Measurements from ENCODE around the gene TAPT1.
"Not testable (repeated sequence)": the region's sequence is repeated elsewhere in the genome, so short reads cannot be mapped to it uniquely, and the experiment has no call there.

Gene TAPT1

DNA sequence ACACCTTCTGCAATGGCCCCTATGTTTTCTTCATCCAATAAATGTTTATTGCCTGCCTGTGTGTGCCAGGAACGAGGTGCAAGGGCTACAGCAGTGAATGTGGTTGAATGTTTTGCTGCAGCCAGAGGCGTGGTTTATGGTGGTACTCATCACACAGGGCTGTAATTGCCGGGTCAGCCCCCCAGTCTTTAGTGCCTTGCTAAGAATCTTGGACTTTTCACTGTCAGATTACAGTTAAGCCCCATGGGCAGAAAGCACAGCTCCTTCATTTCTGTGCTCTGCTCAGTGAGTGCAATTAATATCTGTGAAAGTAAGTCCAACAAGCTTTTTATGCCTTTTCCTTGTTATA lies 67.8 kb downstream of the TAPT1 start:
- Mint-ChIP-seq H3K4me3 (no peak overlapping the region), H3K27ac (no peak overlapping the region), H3K9me3 (no peaks in the 10 kb centered on the region), H3K36me3 (ENCODE audit: low read depth) (peaks cover 8% of the 10 kb centered on the region), H3K27me3 (no peaks in the 10 kb centered on the region), H3K4me1 (peaks cover 2% of the 10 kb centered on the region)
- ATAC-seq: no peak
- no peak for DNase-seq

DNA sequence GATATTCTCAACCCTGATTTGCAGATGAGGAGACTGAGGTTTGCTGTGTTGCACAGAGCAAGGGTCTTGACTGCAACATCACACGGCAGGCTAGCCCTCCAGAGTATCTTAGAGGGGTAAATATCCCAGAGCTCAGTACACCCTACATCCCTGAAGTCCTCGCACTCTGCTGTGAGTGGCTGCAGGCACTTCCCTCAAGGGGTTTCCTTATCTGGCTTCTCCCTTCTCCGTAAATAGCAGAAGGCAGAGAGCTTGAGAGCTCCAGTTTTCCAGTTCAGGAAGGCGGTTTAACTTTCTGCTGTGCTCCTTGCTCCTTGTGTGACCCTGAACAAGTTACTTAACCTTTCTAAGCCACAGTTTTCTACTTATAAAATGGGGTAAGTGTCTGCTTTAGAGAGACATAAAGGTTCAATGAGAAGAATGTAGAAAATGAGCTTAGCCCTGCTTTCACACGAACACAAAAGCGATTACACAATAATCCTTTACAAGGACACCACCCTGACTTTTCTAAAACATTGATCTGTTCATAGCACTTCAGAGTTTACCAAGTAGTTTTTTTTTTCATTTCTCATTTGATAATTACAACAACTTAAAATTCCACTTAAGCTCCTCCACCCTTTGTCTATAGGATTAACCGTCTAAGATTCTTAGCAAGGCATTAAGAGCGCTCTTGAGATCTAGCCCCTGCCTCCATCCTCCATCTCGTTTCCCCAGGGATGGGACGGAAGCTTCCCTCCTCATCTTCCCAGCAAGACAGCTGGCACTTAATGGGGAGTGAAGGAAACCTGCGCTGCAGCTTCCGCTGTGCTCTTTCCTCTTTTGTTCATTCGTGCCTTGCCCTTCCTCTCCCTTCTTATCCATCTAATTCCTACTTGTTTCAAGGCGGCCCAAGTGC lies 68.4 kb downstream of the TAPT1 start:
- Mint-ChIP-seq H3K9me3 (no peaks in the 10 kb centered on the region), H3K4me1 (peaks cover 2% of the 10 kb centered on the region), H3K27me3 (no peaks in the 10 kb centered on the region), H3K27ac (no peak overlapping the region), H3K36me3 (ENCODE audit: low read depth) (peaks cover 6% of the 10 kb centered on the region), H3K4me3 (no peak overlapping the region)
- DNase-seq: no peak
- no peak for ATAC-seq

DNA sequence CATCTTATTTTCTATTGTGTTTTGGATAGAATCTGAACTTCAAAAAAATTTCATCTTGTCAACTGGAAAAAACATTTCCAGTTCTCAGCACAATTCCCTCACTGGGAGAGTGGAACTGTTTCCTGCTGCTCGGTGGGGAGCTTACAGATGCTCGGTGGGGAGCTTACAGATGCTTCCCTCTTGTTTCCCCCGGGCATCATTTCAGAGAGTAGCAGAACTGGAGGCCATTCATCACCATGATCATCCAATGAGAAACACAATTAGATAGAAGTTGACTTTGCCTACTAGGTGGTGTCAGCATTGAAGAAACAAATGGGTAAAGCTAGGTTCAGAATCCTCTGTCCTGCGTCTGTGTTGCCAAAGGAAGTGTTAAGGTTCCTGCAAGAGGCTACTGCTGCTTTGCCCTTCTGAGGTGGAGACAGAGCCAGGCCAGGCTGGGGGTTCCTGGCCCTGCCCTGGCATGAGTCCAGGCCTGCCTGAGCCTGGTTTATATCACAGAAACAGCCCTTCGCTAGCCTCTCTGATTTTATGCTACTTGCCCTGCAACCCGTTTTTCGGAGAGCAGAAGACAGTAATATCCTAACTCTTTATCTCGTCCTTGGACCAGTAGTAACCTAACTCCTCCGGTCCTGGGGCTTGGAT lies 70.6 kb downstream of the TAPT1 start:
- no peaks in the 10 kb centered on the region for H3K27me3 Mint-ChIP-seq
- H3K9me3 Mint-ChIP-seq: no peaks in the 10 kb centered on the region
- no peaks in the 10 kb centered on the region for H3K36me3 Mint-ChIP-seq (ENCODE audit: low read depth)
- H3K27ac Mint-ChIP-seq: no peak overlapping the region
- H3K4me3 Mint-ChIP-seq: no peak overlapping the region
- ATAC-seq: no peak
- no peak for DNase-seq
- H3K4me1 Mint-ChIP-seq: no peaks in the 10 kb centered on the region

DNA sequence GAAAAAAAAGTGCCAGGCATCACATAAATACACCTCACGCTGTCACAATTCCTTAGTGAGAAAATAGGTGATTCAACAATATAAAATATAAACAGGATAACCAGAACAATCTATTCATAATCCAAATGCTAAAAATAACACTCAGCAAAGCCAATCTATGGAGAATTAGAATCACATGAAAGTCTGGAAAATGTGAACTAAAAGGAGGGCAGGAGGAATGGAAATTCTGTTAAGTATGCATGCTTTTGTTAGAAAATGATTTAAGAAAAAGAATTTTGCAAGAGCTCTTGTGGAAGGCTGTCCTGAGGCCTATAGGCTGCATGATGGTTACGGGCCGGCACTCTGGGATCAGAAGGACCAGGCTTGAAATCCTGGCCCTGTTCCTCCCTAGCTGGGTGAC lies 71.8 kb downstream of the TAPT1 start:
- no peaks in the 10 kb centered on the region for H3K36me3 Mint-ChIP-seq (ENCODE audit: low read depth)

DNA sequence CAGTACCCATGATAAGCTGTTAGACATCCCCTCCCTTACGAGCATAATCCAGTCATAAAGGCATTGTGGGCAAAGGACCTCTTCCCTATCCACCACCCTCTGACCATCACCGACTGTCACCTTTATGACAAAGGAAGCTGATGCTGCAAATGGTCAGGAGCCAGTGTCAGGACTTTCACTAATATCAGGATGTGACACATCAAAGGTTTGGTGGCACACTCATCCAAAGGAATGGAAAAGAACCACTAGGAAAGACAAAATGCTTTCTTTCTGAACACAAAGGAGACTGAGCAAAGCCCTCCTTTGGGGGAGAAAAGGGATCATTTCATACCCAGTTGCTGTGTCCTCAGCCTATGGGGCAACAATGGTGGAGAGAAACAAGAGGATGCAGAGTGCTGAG lies 75.6 kb downstream of the TAPT1 start:
- H3K4me3 Mint-ChIP-seq: no peak overlapping the region
- H3K9me3 Mint-ChIP-seq: peaks cover 9% of the 10 kb centered on the region
- H3K36me3 Mint-ChIP-seq (ENCODE audit: low read depth): no peaks in the 10 kb centered on the region
- no peaks in the 10 kb centered on the region for H3K27me3 Mint-ChIP-seq
- no peak for DNase-seq
- H3K4me1 Mint-ChIP-seq: no peaks in the 10 kb centered on the region
- H3K27ac Mint-ChIP-seq: no peak overlapping the region
- ATAC-seq: no peak

More for the DNA sequence above, 71.8 kb downstream of the TAPT1 start:
- H3K4me1 Mint-ChIP-seq: no peaks in the 10 kb centered on the region
- H3K4me3 Mint-ChIP-seq: no peak overlapping the region
- H3K9me3 Mint-ChIP-seq: no peaks in the 10 kb centered on the region
- DNase-seq: no peak
- H3K27ac Mint-ChIP-seq: no peak overlapping the region
- no peak for ATAC-seq
- H3K27me3 Mint-ChIP-seq: no peaks in the 10 kb centered on the region

DNA sequence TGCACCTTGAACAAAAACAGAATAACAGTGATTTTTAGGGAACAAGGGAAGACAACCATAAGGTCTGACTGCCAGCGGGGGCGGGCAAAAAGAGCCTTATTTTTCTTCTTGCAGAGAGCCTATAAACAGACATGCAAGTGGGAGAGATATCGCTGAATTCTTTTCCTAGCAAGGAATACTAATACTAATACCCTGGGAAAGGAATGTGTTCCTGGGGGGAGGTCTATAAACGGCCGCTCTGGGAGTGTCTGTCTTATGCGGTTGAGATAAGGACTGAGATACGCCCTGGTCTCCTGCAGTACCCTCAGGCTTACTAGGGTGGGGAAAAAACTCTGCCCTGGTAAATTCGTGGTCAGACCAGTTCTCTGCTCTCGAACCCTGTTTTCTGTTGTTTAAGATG lies 81.4 kb downstream of the TAPT1 start:
- H3K4me1 Mint-ChIP-seq; DNase-seq; H3K36me3 Mint-ChIP-seq (ENCODE audit: low read depth); H3K4me3 Mint-ChIP-seq; ATAC-seq; H3K27ac Mint-ChIP-seq; H3K27me3 Mint-ChIP-seq: not testable (repeated sequence)
- peaks cover 34% of the 10 kb centered on the region for H3K9me3 Mint-ChIP-seq

DNA sequence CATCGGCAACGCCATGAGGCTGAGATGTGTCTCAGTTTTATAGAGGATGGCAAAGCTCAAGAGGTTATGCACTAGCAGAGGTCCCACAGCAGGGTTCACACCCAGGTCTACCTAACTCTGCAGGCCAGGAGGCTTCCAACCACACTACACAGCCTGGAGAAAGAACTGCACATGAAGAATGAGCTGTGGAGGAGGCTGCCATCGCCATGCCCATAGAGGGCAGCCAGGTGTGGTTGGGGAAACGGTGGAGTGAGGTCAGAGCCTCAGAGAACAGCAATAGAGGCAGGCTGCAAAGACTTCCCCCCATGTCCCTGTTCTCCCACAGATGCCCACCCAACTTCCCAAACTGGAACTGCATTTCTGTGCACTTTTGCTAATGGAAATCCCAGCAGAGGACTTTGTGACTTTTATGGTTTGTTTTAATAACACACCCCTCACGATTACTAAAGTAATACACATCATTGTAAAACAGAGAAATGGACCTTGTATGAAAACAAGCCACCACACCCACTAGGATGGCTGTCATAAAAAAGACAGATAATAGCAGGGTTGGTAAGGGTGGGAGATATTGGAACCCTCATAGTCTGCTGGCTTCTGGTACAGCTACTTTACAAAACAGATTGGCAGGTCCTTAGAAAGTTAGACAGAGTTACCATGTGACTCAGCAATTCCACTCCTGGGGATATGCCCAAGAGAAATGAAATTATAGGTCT lies 83.5 kb downstream of the TAPT1 start:
- no peaks in the 10 kb centered on the region for H3K36me3 Mint-ChIP-seq (ENCODE audit: low read depth)
- no peak overlapping the region for H3K4me3 Mint-ChIP-seq
- H3K27me3 Mint-ChIP-seq: no peaks in the 10 kb centered on the region
- no peaks in the 10 kb centered on the region for H3K4me1 Mint-ChIP-seq
- no peak overlapping the region for H3K27ac Mint-ChIP-seq
- ATAC-seq (no peak), DNase-seq (no peak)
- H3K9me3 Mint-ChIP-seq: peaks cover 34% of the 10 kb centered on the region

DNA sequence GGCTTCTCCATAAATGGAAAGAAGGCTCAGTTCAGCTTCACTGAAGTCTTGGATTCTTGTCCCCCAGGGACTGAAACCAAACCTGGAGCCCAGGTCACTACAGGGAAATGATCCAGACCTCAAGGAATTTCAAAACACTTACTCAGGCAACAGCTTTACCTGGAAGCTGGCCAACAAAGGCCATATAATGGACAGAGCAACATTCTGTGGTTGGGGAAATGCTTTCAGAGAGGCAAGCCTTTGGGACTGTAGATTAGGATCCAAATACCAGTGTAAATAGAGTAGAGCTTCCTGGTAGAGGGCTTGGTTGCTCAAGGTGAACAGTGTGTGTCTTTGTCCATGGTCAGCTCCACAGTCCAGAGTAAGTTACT lies 85.4 kb downstream of the TAPT1 start:
- Mint-ChIP-seq H3K9me3 (peaks cover 31% of the 10 kb centered on the region), H3K36me3 (ENCODE audit: low read depth) (no peaks in the 10 kb centered on the region), H3K27ac (no peak overlapping the region), H3K27me3 (peaks cover 4% of the 10 kb centered on the region), H3K4me1 (no peaks in the 10 kb centered on the region), H3K4me3 (no peak overlapping the region)
- no peak for ATAC-seq
- no peak for DNase-seq

DNA sequence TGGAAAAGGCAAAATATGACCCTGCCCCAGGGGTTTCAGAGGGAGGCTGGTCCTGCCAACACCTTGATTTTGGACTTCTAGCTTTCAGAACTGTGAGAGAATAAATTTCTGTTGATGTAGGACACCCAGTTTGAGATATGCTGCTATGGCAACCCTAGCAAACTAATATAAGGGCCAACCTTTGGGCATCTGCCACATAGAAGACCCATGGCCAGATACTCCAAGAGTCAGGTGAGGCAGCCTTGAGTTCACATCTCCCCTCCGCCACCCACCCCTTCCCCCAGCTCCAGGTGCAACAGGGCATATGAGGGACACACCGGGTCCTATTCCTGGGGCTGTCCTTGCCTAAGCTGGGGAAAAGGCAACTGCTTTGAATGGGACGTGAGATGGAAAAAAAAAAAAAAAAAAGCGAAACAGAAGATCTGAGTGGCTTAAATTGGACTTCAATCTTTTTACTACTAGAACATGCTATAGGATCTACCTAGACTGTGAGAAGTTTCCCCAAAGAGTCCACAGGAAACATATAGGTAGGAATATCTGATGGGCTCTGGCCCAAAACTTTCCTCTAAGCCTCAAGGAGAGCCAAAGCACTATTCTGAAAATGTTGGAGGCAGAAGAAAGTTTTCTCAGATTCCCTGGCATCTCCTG lies 85.9 kb downstream of the TAPT1 start:
- ATAC-seq (no peak), DNase-seq (no peak)
- Mint-ChIP-seq H3K36me3 (ENCODE audit: low read depth) (no peaks in the 10 kb centered on the region), H3K27me3 (peaks cover 4% of the 10 kb centered on the region), H3K27ac (no peak overlapping the region), H3K9me3 (peaks cover 28% of the 10 kb centered on the region), H3K4me1 (no peaks in the 10 kb centered on the region), H3K4me3 (no peak overlapping the region)

DNA sequence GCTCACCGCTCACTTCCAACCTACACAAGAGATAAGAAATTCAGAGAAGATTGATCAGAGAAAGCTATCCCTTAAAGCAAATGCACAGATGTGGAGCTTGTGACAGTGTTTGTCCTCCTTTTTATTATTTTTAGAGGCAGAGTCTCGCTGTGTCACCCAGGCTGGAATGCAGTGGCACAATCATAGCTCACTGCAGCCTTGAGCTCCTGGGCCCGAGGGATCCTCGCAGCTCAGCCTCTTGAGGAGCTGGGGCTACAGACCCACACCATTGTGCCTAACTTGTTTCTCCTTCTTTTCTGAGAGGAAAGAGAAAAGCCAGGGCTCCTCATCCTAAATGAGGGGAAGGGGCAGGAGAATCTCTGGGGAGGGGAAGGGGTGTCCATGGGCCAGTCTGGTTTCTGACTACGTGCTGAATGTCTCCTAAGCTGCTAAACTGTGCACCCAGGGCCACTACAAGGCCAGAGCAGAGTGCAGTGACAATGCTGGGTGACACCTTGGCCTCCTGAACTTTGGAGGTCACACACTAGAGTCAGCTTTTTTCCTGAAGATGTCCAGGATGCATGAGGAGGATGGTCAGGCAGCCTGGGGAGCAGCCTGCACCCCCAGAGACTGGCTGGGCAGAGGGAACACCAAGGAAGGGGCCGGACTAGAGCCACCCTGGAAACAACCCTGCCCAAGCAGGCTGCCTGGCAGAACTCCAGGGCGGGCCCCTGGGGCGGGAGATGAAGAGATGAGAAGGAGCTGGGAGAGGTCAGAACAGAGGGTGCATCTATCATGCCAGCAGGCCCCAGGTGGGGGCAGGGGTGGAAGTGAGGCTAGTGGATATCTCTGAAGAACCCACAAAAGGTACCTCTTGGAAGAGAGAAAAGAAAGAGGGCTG lies 87.0 kb downstream of the TAPT1 start:
- peaks cover 4% of the 10 kb centered on the region for H3K27me3 Mint-ChIP-seq
- no peaks in the 10 kb centered on the region for H3K36me3 Mint-ChIP-seq (ENCODE audit: low read depth)
- no peaks in the 10 kb centered on the region for H3K4me1 Mint-ChIP-seq
- H3K4me3 Mint-ChIP-seq: no peak overlapping the region
- no peak overlapping the region for H3K27ac Mint-ChIP-seq
- peaks cover 24% of the 10 kb centered on the region for H3K9me3 Mint-ChIP-seq
- DNase-seq (no peak), ATAC-seq (no peak)

DNA sequence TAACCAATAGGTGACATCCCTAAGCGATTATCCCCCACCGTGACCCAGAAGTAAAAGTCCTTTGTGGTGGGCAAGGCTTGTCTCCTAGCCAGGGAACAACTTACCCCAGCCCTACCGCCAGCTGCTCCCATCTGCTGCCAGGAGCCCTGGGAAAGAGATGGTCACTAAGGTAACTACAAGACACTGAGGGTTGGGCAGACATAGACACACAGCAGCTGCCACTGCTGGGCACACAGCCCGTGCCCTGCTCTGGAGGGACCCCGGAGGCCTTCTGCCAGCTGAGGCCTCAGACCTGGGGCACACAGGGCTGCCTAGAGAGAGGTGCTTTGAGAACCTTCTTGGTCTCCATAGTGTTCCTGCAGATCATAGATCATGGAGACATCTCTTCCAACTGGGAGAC lies 89.4 kb downstream of the TAPT1 start:
- no peak overlapping the region for H3K27ac Mint-ChIP-seq
- no peaks in the 10 kb centered on the region for H3K36me3 Mint-ChIP-seq (ENCODE audit: low read depth)
- H3K4me1 Mint-ChIP-seq: no peaks in the 10 kb centered on the region
- no peak overlapping the region for H3K4me3 Mint-ChIP-seq
- peaks cover 4% of the 10 kb centered on the region for H3K27me3 Mint-ChIP-seq
- ATAC-seq: no peak
- no peak for DNase-seq
- peaks cover 11% of the 10 kb centered on the region for H3K9me3 Mint-ChIP-seq

DNA sequence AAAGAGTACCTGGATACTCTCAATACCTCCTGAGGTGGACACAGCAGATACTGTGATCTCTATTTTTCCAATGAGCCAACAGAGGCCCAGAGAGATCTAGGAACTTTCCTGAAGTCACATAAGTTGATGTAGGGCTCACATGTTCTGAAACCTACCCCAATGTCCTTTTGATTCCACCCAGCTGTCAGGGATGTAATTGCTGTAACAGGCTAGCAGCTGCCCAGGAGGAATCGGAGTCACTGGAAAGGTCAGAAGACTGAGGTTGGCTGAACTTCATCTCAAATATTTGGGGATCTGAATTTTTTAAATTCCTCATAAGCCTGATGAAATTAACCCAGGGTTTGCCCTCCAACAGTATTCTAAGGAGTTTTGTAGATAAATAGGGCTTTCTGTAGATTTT lies 90.0 kb downstream of the TAPT1 start:
- Mint-ChIP-seq H3K4me3 (no peak overlapping the region), H3K27ac (no peak overlapping the region), H3K36me3 (ENCODE audit: low read depth) (no peaks in the 10 kb centered on the region), H3K27me3 (peaks cover 4% of the 10 kb centered on the region), H3K4me1 (no peaks in the 10 kb centered on the region), H3K9me3 (peaks cover 11% of the 10 kb centered on the region)
- DNase-seq (no peak), ATAC-seq (no peak)

DNA sequence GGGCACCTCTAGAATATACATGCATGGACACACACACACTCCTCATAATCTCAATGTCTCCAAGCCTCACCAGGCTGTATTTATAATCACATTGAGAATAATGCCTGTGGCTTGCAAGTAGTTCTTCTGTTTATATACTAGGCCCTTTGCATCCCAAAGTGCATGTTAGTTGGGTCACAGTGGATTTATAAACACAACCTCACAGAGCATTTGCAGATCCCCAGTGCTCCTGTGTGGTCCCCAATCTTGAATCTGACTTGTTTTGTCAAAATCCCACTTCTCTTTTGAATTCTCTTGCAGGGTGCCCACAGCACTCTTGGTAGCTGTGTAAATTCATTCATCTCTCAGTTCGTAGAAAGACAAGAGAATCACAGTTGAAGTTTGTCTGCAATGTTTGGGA lies 92.9 kb downstream of the TAPT1 start:
- H3K27ac Mint-ChIP-seq: no peak overlapping the region
- DNase-seq (no peak), ATAC-seq (no peak)
- peaks cover 6% of the 10 kb centered on the region for H3K9me3 Mint-ChIP-seq
- H3K27me3 Mint-ChIP-seq: peaks cover 4% of the 10 kb centered on the region
- no peaks in the 10 kb centered on the region for H3K4me1 Mint-ChIP-seq
- H3K36me3 Mint-ChIP-seq (ENCODE audit: low read depth): no peaks in the 10 kb centered on the region
- no peak overlapping the region for H3K4me3 Mint-ChIP-seq

DNA sequence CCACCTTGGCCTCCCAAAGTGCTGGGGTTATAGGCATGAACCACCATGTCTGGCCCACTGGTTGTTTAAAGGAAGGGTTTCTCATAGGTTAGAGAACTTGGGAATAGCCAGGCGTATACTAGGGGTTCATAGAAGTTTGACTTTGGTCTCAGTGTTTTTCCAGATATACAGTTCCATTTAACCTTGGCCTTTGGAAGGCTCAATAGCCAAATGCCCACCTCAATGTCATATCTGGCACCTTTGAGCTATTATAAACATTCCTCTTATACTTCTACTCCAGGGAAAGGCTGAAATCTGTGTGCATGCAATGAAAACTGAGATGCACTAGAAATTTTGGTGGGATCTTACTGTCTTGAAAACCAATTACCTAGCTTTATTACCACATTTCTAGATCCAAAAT lies 95.0 kb downstream of the TAPT1 start:
- Mint-ChIP-seq H3K27ac (no peak overlapping the region), H3K4me1 (no peaks in the 10 kb centered on the region)
- DNase-seq: no peak

More for the DNA sequence above, 95.0 kb downstream of the TAPT1 start:
- no peak for ATAC-seq
- Mint-ChIP-seq H3K36me3 (ENCODE audit: low read depth) (no peaks in the 10 kb centered on the region), H3K9me3 (peaks cover 5% of the 10 kb centered on the region), H3K4me3 (no peak overlapping the region), H3K27me3 (peaks cover 2% of the 10 kb centered on the region)
